K562 (cell line): ENCODE results near the gene UBE2S. TPM values are rescaled to one million over a fixed set of nuclear protein-coding genes. Genes with fewer than 3 reads are reported as not detected.

Experiments used
- BACH1 ChIP-seq: fragments of 200-800 bp; sonication (Bioruptor generic); IDR thresholded peaks from 2 replicates; pipeline ENCODE4 v1.6.1; 2016; ENCODE audit warnings: missing genetic modification characterization, missing compliant biosample characterization
- BMI1 ChIP-seq: fragments of 150-350 bp; IDR thresholded peaks from 2 replicates; pipeline ENCODE4 v1.6.1; 2014; ENCODE audit warnings: low read length
- CBX8 ChIP-seq: fragments of 200-600 bp; sonication (generic); IDR thresholded peaks from 2 replicates; pipeline ENCODE4 v1.6.1; 2012; ENCODE audit warnings: borderline replicate concordance, mixed run types, low read depth, mild to moderate bottlenecking, moderate library complexity, mixed read lengths, low read length, control low read depth, inconsistent platforms; ENCODE audit not compliant: poor library complexity, severe bottlenecking; ENCODE audit errors: extremely low read depth
- DNMT1 ChIP-seq: fragments of 450-650 bp; IDR thresholded peaks from 2 replicates; pipeline ENCODE4 v1.6.1; 2016; ENCODE audit warnings: antibody characterized with exemption, mild to moderate bottlenecking
- E2F8 ChIP-seq: fragments of 450-650 bp; IDR thresholded peaks from 2 replicates; pipeline ENCODE4 v1.7.1; 2018; ENCODE audit warnings: mild to moderate bottlenecking, low read depth; ENCODE audit not compliant: partially characterized antibody
- ELK3 ChIP-seq: fragments of 450-650 bp; formaldehyde crosslinking; IDR thresholded peaks from 2 replicates; pipeline ENCODE4 v1.4.0; 2020; ENCODE audit warnings: mild to moderate bottlenecking
- ERF ChIP-seq: fragments of 450-650 bp; formaldehyde crosslinking; IDR thresholded peaks from 2 replicates; pipeline ENCODE4 v1.4.0; 2020; ENCODE audit warnings: mild to moderate bottlenecking, mixed read lengths
- ETV5 ChIP-seq: sonication (generic); formaldehyde crosslinking; IDR thresholded peaks from 2 replicates; pipeline ENCODE4 v1.4.0; 2020; ENCODE audit warnings: low read depth, mild to moderate bottlenecking, missing genetic modification reagents
- FOXK1 ChIP-seq: sonication (generic); formaldehyde crosslinking; IDR thresholded peaks from 2 replicates; pipeline ENCODE4 v1.8.0; 2022; ENCODE audit warnings: missing genetic modification reagents, mild to moderate bottlenecking, borderline replicate concordance
- GATAD2A ChIP-seq: fragments of 450-650 bp; IDR thresholded peaks from 2 replicates; pipeline ENCODE4 v1.6.1; 2017
- GTF2F1 ChIP-seq: IDR thresholded peaks from 2 replicates; pipeline ENCODE4 v1.6.1; 2011; ENCODE audit warnings: low read depth, low read length, improper control_type of control experiment
- HDAC6 ChIP-seq: IDR thresholded peaks from 2 replicates; pipeline ENCODE4 v1.6.1; 2012; ENCODE audit warnings: low read depth, mild to moderate bottlenecking, control low read depth, inconsistent platforms, low read length, moderate library complexity
- HMG20B ChIP-seq: fragments of 250-450 bp; sonication (Bioruptor Pico); IDR thresholded peaks from 2 replicates; pipeline ENCODE4 v1.5.0; 2021; ENCODE audit warnings: mild to moderate bottlenecking
- MLLT1 ChIP-seq, 2 experiments: fragments of 450-650 bp; IDR thresholded peaks; 2 replicates each; pipeline ENCODE4 v1.6.1; 2016
- MTA3 ChIP-seq: fragments of 450-650 bp; formaldehyde crosslinking; IDR thresholded peaks from 2 replicates; pipeline ENCODE4 v1.6.1; 2017; ENCODE audit warnings: mild to moderate bottlenecking, borderline replicate concordance
- MYC ChIP-seq, 2 experiments: fragments of 250-450 bp in 1 of 2; sonication (Bioruptor Pico) in 1 of 2; IDR thresholded peaks; 2 replicates each; pipeline versions ENCODE4 v1.5.1 to v1.6.1; 2012 to 2021; ENCODE audit warnings: low read depth in 2 of 2, borderline replicate concordance in 1 of 2, improper control_type of control experiment in 1 of 2, low read length in 1 of 2, mild to moderate bottlenecking in 1 of 2, moderate library complexity in 1 of 2
- POLR2B ChIP-seq: fragments of 450-650 bp; IDR thresholded peaks from 2 replicates; pipeline ENCODE4 v1.6.1; 2018; ENCODE audit warnings: low read depth; ENCODE audit not compliant: partially characterized antibody
- RBFOX2 ChIP-seq: fragments of 200-400 bp; formaldehyde crosslinking; IDR thresholded peaks from 2 replicates; pipeline ENCODE4 v1.6.1; 2017; ENCODE audit warnings: low read depth, mild to moderate bottlenecking, low read length, moderate library complexity
- SMAD4 ChIP-seq: fragments of 250-450 bp; sonication (Bioruptor Pico); conservative IDR thresholded peaks from 2 replicates; pipeline ENCODE4 v1.8.0; 2021; ENCODE audit warnings: inconsistent platforms, mild to moderate bottlenecking, moderate library complexity
- SNAPC5 ChIP-seq: fragments of 250-450 bp; sonication (Bioruptor Pico); IDR thresholded peaks from 2 replicates; pipeline ENCODE4 v1.8.0; 2021; ENCODE audit warnings: moderate library complexity, mild to moderate bottlenecking, inconsistent platforms
- TRIM24 ChIP-seq, 2 experiments: fragments of 450-650 bp; IDR thresholded peaks; 2 replicates each; pipeline ENCODE4 v1.6.1; 2016
- ZNF12 ChIP-seq: sonication (generic); formaldehyde crosslinking; IDR thresholded peaks from 2 replicates; pipeline ENCODE4 v1.4.0; 2020; ENCODE audit warnings: mild to moderate bottlenecking, missing genetic modification reagents
- polyA plus RNA-seq, 8 experiments: library from polyadenylated mRNA; depleted of rRNA in 4 of 8; stranded (reverse) in 5 of 8; unstranded in 3 of 8; fragments of >200 nt; fragmentation: Nextera tagmentation in 2 of 8; fragmentation: Illumina TruSeq in 1 of 8; extraction: Ambion mirVana in 2 of 8; extraction: Trizol in 1 of 8; gene quantifications; 2 replicates each; pipeline versions ENCODE4 v1.2.1 to v1.2.3, GENCODE V29; 2011 to 2014; ENCODE audit warnings: inconsistent platforms in 1 of 8, missing spikeins in 1 of 8
- total RNA-seq, 7 experiments: library from RNA; depleted of rRNA in 6 of 7; stranded (reverse); fragments of >200 nt in 6 of 7; fragmentation: Illumina TruSeq in 2 of 7; extraction: Trizol in 2 of 7; gene quantifications; 2 replicates each; pipeline versions ENCODE4 v1.2.1 to v1.2.3, GENCODE V29; 2011 to 2021; ENCODE audit warnings: low replicate concordance in 1 of 7

Gene UBE2S
- total and polyA plus RNA-seq, 9 of the 15 experiments (the other 6 are each of a cell fraction or from before 2014, with no cell fraction given) = 1.5 to 1,305 (median 157) TPM

- TF ChIP-seq FOXK1 (CRISPR knock-in tag) = 0 out of 2 replicates have a peak, but pooled peaks have one; percentile 47
- TF ChIP-seq MTA3 = peak; percentile 97
- TF ChIP-seq POLR2B = peak; percentile 99
- peak in 1 of 2 experiments; percentile 33; a peak in 1 of 4 replicates for TF ChIP-seq TRIM24 (IDR thresholded peaks at IDR 0.05)
- no peak for TF ChIP-seq CBX8
- no peak for TF ChIP-seq ELK3 (CRISPR knock-in tag)
- no peak for TF ChIP-seq SNAPC5 (CRISPR knock-in tag)
- peak; percentile 58; the same call in 1 of the 2 replicates for TF ChIP-seq ZNF12 (CRISPR knock-in tag)
- peak; percentile 53 for TF ChIP-seq E2F8
- TF ChIP-seq MYC (IDR thresholded peaks at IDR 0.05; ENCODE audit: low read depth, low read length) = peak; percentile 84
- peak; percentile 59; the same call in 1 of the 2 replicates for TF ChIP-seq MYC (CRISPR knock-in tag; IDR thresholded peaks at IDR 0.05; ENCODE audit: borderline replicate concordance, low read depth)
- no peak for TF ChIP-seq BACH1 (tag)
- no peak for TF ChIP-seq HMG20B
- TF ChIP-seq SMAD4 = 0 out of 2 replicates have a peak, but pooled peaks have one; percentile 27
- TF ChIP-seq ETV5 (CRISPR knock-in tag) = 0 out of 2 replicates have a peak, but pooled peaks have one; percentile 12
- TF ChIP-seq GTF2F1 = peak; percentile 95
- TF ChIP-seq GATAD2A = peak; percentile 82; the same call in 1 of the 2 replicates
- peak; percentile 84 to 86; a peak in 3 of 4 replicates for TF ChIP-seq MLLT1 (IDR thresholded peaks at IDR 0.05)
- TF ChIP-seq DNMT1 = no peak
- 0 out of 2 replicates have a peak, but pooled peaks have one; percentile 52 for TF ChIP-seq HDAC6
- TF ChIP-seq ERF = peak; percentile 79; the same call in 1 of the 2 replicates
- no peak for TF ChIP-seq BMI1
- TF ChIP-seq RBFOX2 = peak; percentile 99
Observed at GRCh38 chr19:55385724-55386492, 21.7 kb downstream of the UBE2S start, which contains the start of gene RPL28 (continued).
